Umbilical cord (tissue), 2 donors: ENCODE measurements around the gene AMDHD2. TPM values are rescaled to one million over a fixed set of nuclear protein-coding genes. Genes with fewer than 3 reads are reported as not detected.
"Not testable (repeated sequence)": the region's sequence is repeated elsewhere in the genome, so short reads cannot be mapped to it uniquely, and the experiment has no call there.

Experiments used
- DNase-seq: peaks from one replicate; pipeline ENCODE4 v3.0.0-alpha.2; 2015; ENCODE audit warnings: low spot score
- total RNA-seq: library from RNA; depleted of rRNA; stranded (reverse); fragments of >200 nt; gene quantifications from one replicate; pipeline ENCODE4 v1.2.3, GENCODE V29; 2014; ENCODE audit warnings: low replicate concordance; ENCODE audit not compliant: insufficient read depth

The AMDHD2 gene, protein sequence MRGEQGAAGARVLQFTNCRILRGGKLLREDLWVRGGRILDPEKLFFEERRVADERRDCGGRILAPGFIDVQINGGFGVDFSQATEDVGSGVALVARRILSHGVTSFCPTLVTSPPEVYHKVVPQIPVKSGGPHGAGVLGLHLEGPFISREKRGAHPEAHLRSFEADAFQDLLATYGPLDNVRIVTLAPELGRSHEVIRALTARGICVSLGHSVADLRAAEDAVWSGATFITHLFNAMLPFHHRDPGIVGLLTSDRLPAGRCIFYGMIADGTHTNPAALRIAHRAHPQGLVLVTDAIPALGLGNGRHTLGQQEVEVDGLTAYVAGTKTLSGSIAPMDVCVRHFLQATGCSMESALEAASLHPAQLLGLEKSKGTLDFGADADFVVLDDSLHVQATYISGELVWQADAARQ
- 11.8 TPM for total RNA-seq

DNA sequence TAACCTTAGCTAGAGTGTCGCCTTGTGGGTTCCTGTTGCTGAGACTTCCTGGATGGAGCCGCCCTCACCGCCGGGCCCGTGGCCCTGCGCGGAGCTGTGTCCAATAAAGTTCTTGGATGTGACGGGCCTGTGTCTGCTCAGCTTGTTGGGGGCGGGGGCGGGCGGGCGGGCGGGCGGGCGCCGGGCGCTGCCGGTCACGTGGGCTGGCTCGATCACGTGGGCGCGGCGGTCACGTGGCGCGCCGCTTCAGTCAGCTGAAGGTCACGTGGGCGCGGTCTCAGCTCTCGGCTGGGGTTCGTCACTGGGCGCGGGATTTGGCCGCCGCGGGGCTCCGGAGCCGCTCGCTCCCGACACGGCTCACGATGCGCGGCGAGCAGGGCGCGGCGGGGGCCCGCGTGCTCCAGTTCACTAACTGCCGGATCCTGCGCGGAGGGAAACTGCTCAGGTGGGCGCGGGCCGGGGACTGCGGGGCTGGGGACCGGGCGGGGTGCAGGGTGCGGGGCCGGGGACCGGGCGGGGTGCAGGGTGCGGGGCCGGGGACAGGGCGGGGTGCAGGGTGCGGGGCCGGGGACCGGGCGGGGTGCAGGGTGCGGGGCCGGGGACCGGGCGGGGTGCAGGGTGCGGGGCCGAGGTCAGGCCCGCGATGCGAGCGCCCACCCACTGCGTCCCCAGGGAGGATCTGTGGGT is at the start of gene AMDHD2:
Gene AMDHD2 (plus strand): TSS at position 275 of the 687 bp plus-strand sequence. CDS start 88 bp downstream, at position 363.
- peak; percentile 90 for DNase-seq

DNA sequence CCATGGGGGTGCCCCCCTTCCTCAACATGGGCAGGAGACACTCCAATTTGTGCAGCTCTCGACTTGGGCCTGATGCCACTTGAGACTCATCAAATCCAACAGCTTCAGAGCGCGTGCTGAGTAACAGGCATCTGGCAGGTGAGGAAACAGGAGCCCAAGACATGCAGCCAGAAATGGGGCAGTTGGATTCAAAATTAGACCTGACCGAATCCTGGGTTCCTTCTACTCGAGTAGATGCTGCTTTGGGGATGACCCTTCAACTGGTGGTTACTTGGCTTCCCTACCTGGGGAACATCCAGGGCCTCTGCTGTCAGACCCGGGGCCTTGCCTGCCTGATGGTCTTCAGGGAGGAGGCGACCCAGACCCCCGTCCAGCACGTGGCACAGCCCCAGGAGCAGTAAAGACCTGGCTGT is 49.6 kb upstream of the AMDHD2 start:
- DNase-seq, result no peak

DNA sequence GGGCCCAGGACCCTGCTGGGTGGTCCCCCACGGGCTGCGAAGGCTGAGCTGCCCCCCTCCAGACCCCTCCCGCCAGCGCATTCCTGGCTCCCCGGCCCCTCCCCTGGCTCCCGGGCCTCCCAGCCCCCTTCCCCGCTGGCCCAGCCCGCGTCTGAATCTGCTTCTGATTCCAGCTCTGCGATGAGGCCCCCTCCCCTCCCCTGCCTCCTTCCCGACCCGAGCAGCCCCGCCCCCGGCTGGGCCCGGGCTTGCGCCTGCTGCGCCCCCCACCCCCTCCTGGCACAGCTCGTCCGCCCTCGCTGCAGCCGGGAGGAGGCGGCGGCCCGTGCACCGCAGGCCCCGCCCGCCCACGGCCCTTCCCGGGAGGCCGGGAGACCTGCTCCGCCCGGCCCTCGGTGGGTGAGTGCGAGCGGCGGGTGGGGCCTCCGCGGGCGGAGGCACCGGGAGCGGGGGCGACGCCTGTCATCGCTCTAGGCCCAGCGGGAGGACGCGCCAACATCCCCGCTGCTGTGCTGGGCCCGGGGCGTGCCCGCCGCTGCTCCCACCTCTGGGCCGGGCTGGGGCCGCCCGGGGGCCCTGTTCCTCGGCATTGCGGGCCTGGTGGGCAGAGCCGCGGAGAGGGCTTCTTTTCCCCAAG is 49.0 kb upstream of the AMDHD2 start, which contains the start of gene NTN3:
Gene NTN3 (plus strand): TSS at position 282 of the 637 bp plus-strand sequence. CDS start 405 bp downstream, outside the sequence.
- peak; percentile 76 for DNase-seq

DNA sequence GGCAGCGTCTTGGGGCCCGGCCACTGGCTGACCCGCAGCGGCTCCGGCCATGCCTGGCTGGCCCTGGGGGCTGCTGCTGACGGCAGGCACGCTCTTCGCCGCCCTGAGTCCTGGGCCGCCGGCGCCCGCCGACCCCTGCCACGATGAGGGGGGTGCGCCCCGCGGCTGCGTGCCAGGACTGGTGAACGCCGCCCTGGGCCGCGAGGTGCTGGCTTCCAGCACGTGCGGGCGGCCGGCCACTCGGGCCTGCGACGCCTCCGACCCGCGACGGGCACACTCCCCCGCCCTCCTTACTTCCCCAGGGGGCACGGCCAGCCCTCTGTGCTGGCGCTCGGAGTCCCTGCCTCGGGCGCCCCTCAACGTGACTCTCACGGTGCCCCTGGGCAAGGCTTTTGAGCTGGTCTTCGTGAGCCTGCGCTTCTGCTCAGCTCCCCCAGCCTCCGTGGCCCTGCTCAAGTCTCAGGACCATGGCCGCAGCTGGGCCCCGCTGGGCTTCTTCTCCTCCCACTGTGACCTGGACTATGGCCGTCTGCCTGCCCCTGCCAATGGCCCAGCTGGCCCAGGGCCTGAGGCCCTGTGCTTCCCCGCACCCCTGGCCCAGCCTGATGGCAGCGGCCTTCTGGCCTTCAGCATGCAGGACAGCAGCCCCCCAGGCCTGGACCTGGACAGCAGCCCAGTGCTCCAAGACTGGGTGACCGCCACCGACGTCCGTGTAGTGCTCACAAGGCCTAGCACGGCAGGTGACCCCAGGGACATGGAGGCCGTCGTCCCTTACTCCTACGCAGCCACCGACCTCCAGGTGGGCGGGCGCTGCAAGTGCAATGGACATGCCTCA is 48.3 kb upstream of the AMDHD2 start:
- no peak for DNase-seq

DNA sequence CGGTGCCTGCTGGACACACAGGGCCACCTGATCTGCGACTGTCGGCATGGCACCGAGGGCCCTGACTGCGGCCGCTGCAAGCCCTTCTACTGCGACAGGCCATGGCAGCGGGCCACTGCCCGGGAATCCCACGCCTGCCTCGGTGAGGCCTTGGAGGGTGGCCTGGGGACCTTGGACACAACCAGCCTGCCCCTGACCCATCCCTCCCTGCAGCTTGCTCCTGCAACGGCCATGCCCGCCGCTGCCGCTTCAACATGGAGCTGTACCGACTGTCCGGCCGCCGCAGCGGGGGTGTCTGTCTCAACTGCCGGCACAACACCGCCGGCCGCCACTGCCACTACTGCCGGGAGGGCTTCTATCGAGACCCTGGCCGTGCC is 47.7 kb upstream of the AMDHD2 start:
- no peak for DNase-seq

DNA sequence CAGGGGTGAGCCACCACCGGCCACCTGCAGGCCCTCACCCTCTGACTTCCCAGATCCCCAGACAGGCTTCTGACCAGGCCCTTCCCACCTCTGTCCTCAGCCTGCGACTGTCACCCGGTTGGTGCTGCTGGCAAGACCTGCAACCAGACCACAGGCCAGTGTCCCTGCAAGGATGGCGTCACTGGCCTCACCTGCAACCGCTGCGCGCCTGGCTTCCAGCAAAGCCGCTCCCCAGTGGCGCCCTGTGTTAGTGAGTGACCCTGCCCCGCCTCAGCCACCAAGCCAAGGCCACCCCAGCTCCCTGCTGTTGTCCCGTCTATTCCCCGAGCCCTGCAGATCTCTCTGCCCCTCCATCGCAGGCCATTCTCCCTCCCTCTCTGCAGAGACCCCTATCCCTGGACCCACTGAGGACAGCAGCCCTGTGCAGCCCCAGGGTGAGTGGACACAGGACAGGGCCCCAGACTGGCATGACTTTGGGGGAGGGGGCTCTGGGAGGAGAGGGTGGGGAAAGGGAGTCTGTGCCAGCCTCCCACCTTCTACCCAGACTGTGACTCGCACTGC is 47.2 kb upstream of the AMDHD2 start:
- no peak for DNase-seq

DNA sequence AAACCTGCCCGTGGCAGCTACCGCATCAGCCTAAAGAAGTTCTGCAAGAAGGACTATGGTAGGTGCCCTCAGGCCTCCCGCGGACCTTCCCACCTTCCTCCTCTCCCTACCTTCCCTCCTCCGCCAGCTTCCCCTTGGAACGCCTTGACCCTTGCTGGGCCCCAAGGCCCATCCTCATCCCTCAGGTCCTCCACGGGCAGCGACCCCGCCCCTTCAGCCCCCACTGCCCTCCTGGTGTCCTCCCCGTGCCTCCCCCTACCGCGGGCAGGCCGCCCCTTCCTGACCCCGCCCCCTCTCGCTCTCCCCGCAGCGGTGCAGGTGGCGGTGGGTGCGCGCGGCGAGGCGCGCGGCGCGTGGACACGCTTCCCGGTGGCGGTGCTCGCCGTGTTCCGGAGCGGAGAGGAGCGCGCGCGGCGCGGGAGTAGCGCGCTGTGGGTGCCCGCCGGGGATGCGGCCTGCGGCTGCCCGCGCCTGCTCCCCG is 46.7 kb upstream of the AMDHD2 start:
- DNase-seq, result peak; percentile 26

DNA sequence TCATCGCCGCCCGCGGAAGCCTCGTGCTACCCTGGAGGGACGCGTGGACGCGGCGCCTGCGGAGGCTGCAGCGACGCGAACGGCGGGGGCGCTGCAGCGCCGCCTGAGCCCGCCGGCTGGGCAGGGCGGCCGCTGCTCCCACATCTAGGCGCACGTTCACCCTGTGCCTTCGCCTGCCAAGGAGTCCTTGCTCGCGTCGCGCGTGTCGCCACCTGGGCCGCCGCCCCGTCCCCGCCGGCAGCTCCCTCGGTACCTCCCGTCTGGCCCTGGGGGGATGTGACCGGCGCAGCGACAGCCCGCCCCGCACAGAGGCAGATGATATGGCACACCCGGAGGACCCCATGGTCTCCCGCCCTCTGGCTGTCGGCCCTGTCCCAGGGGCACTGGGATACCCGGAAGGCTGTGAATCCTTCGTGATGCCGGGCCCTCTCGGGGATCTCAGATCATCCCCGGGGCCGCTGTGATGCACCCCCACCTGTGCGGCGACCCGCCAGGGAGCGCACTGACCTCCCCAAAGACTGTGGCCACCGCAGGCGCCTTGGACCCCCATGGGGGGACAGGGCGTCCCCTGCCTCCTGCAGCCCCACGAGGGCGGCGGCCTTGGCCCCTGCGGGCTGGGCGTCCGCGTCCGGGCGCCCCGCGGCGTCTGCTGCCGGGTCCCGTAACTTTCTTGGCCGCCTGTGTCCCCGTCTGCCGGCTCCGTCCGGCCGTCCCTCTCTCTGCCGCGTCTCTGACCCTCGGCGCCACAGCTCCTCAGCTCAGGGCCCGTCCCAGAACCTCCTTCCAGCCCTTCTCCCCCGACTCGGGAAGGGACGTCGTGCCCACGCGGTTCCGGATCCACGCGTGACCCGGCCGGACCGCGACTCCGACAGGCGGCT is 45.9 kb upstream of the AMDHD2 start:
- peak; percentile 38 for DNase-seq

DNA sequence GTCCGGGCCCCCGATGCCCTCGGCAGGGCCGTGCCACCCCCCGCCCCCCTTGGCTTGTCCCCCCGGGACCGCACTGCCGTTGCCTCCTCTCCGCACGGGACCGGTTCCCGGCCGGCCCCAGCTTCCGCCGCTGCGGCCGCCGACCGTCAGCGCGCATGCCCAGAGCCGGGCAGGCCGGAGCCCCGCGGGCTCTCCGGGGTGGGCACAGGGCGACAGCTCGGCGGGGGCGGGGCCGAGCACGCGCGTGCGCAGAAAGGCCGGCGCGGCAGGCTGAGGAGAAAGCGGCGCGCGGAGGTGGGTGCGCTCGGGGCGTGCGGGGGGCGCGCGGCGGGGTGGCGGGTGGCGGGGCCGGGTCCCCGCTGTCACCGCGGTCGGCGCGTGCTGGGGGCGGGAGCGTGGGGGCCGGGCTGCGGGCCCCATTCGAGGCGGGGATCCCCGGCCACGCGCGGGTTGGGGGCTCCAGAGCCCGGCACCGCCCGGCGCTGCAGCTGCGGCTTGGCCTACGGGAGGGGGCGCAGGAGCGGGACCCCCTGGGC is 45.2 kb upstream of the AMDHD2 start, which contains the start of gene TBC1D24:
Gene TBC1D24 (plus strand): TSS at position 251 of the 536 bp plus-strand sequence. CDS start 21,022 bp downstream, outside the sequence.
- DNase-seq, result peak; percentile 90

DNA sequence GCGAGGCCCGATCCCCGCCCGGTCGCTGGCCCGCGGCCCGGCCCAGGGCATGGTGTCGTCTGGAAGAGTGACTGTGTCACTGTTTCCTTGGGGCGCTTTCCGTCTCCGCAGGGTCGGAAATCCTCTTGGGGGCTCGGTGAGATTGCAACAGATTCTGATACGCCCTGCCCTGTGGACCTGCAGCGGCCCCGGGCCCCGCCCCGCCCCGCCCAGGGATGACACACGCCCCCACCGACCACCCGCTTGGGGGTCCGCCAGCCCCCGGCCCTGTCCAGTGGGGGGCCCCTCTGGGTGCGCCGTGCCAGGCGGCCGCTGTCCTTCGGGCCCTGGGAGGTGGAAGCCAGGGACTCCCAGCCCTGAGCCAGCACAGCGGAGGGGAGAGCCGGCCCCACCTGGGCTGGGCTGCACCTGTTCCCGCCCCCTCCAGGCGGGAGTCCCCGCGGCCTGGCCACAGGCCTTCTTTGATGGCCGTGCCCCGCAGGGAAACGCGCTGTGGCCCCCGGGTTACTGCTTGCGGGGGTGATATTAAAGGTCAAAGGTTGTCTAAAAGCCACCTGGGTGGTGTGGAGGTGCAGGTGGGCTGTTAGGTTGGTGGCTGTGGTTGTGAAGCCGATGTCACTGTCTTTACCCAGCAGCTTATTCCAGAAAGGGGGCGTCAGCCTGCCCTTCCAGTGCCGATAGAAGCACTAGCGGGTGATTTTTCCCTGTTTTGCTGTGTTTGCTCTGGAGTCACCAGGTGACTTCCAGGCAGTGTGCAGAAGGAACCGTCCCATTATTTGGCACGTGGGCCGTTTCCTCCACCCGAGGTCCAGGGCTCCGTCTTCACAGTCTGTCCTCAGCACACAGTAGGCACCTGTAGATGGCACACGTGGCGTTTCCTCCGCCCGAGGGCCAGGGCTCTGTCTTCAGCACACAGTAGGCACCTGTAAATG is 44.5 kb upstream of the AMDHD2 start:
- no peak for DNase-seq

DNA sequence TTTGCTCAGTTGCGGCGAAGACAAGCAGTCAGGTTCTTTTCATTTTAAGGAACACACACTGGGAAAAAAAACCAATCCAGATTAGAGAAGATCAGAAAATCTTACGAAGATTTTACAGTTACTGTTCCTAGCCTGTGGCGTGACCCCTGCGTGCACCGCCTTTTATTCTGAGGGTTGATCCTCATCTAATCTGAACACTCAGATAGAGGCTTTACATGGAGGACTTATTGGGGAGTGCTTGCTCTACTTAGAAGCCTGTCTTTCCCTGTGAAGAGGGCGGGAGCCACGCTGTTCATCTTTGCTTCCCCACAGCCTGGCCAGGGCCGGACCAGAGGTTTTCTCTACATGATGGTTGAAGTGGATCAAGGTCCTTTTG is 43.8 kb upstream of the AMDHD2 start:
- no peak for DNase-seq

DNA sequence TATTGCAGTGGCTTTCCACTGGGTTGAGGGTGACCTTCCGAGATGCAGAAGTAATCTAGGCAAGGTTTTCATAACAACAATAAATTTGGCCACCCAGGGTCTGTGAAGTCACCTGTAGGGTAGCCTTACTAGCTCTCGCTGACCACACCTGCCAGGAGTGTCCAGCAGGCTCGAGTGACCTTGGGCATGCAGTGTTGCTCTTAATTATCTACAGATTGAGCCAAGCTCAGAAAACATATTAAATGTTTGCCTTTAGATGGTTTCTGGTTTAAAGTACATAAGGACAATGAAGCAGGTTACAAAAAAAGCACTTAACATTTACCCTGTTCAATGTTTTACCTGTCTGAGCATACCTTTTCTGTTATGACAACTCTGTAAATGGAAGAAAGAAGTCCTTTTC is 43.4 kb upstream of the AMDHD2 start:
- no peak for DNase-seq

DNA sequence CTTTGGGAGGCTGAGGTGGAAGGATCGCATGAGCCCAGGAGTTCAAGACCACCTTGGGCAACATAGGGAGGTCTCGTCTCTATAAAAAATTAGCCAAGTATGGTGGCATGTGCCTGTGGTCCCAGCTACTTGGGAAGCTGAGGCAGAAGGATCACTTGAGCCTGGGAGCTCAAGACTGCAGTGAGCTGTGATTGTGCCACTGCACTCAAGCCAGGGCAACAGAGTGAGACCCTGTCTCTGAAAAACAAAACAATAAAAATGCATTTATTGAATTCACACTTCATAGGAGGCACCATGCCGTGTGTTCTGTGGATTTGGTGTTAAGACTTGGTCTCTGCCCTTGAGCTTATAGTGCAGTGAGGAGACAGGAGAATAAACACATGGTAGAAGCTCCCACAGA is 42.8 kb upstream of the AMDHD2 start:
- no peak for DNase-seq

DNA sequence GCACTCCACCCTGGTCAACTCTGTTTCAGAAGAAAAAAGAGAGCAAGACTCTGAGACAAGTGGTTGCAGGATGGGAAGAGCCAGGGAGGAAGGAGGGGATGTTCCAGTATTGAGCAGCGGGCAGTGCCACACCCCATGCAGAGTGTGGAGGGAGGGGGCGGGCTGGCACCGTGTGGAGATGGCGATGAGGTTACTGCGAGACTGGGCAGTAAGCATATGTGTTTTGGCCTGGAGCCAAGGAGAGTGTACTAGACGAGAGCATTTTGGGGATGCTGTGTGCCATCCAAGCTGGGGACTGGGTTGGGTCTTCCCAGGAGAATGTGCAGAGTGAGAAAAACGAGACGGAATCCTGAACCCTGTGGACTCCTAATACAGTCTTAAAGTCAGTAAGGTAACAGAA is 41.9 kb upstream of the AMDHD2 start:
- no peak for DNase-seq

DNA sequence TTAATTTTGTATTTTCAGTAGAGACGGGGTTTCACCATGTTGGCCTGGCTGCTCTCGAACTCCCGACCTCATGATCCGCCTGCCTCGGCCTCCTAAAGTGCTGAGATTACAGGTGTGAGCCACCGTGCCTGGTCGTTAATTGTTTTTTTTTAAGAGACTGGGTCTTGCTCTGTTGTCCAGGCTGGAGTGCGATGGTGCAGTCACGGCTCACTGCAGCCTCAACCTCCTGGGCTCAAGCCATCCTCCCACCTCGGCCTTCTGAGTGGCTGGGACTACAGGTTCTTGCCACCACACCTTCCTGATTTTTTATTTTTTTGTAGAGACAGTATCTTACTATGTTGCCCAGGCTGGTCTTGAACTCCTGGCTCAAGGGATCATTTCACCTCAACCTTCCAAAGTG is 40.2 kb upstream of the AMDHD2 start:
- DNase-seq, result not testable (repeated sequence)

DNA sequence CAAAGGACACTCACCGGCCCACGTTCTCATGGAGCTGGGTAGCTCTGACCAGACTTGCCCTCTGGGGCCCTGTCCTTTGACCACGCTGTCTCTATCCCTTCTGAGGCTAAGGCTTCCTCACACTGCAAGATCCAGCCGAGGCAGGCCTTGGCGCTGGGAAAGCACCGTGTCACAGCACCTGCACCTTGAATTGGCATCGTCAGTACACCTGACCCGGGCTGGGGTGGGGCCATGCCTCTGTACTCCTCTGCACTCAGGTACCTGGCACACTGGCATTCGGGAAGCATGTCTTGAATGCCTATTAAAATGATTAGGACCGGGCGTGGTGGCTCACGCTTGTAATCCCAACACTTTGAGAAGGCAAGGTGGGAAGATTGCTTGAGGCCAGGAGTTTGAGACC is 39.2 kb upstream of the AMDHD2 start:
- no peak for DNase-seq

DNA sequence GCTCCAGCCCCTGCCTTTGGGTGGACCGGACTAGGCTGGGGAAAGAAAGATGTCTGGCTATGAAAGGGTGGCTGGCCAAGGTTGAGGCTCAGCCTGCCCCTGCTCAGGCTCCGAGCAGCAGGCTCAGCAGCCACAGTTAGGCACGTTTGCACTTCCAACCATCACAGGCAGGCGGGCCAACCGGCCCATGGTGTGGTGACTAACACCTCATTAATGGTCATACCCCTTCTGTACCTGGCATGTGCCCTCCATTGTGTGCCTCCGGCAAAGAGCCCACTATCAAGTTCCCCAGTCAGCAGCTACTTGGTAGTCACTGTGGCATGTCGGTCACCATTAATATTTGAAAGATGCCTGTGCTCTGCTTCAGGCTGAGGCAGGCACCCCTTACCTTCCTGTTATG is 38.5 kb upstream of the AMDHD2 start:
- DNase-seq, result no peak

DNA sequence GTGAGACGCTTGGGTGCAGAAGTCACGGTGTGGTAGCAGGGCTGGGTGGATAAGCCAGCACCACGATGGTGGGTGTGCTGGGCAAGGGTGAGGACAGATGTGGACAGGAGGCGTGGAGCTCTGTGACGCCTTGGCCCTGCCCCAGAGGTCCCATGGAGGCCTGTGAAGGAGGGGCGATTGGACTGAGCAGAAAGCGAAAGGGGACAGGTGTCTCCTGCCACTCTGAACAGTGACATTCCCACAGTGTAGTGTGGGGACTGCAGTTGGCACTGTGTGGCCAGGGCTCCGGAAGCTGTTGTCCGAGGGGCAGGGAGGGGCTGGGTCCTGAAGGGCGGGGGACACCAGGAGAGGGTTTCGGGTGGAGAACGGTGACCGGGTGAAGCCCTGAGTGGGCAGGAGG is 37.9 kb upstream of the AMDHD2 start:
- DNase-seq, result no peak
